HG03196 (cell line): Measurements from ENCODE around the gene INO80B.
A peak's percentile ranks its signal among the peaks of the same experiment; 100 is the strongest.
"Not testable (repeated sequence)": the region's sequence is repeated elsewhere in the genome, so short reads cannot be mapped to it uniquely, and the experiment has no call there.

Experiments
- ATAC-seq: cut with Tn5 transposase; IDR thresholded peaks from one replicate; pipeline ENCODE4 v1.9.1; 2021; ENCODE audit not compliant: unreplicated experiment

The INO80B gene

DNA sequence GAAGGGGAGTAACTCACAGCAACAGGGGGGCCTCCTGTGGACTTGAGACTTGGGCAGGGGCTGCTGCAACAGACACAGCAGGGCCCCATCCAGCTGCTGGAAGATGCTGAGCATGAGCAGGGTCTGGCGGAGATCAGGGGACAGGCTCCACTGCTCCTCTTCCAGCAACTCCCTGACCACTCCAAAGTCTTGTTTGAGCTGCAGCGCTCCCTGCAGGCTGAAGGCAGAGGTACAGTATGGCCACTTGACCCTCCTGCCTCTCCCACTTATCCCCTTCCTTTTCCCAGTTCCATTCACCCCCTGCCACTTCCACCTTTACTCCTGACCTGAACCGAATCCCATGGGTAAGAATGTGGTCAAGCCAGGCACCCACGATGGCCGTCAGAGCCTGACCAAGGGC lies 20.0 kb downstream of the INO80B start:
- ATAC-seq = no peak

DNA sequence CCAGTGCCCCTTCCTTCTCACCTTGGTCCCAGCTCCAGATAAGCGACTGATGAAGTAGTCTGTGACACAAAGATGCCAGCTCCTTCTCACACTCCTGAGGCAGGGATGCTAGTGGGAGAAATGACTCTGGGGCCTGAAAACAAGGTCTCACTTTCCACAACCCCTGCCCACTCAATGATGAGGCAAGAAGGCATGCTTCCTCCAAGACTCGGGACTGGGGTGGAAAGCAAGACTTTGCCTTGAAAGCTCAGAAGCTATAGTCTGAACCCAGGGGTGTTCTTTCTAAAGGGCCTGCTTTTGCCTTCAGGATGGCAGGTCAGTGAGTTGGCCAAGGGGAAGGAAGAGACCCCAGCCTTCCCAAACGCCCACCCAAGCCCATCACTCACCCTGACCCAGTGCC lies 26.5 kb downstream of the INO80B start:
- ATAC-seq = no peak

DNA sequence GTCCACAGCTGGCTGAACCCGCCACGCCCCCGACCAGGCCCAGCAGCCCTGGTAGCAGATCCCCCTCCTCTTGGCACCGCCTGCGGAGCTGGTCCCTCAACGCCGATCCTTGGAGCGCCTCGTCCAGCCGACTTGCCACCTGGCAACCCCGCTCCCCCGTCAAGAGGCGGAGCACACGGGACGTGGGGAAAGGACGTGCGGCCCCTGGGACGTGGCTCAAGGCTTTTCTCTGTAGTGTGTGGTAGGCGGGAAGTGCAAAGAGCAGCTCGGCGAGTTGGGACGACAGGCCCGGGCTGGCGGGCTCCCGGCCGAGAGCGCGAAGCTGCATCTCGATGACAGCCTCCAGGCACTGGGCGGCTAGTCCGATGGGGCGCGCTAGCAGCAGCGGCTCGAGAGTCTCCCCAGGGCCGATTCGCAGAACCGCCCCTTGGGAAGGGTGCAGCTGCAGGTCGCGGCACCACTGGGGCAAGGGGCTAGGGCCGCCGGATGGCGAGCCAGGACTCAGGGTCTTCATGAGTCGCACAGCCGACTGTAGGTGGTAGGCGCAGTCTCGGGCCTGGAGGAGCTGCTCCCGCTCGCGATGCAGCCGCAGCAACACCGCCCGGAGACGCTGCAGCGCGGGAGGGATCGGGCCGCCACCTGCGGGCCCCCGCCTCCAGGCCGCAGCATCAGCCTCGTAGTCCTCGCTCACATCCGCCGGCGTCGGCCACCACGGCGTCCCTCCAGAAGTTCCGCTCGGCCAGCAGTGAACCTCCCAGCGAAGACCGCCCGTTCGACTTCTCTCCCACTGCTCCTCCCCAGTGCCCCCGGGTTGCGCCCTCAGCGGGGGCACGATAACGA lies 27.3 kb downstream of the INO80B start:
- ATAC-seq = peak; percentile 27

DNA sequence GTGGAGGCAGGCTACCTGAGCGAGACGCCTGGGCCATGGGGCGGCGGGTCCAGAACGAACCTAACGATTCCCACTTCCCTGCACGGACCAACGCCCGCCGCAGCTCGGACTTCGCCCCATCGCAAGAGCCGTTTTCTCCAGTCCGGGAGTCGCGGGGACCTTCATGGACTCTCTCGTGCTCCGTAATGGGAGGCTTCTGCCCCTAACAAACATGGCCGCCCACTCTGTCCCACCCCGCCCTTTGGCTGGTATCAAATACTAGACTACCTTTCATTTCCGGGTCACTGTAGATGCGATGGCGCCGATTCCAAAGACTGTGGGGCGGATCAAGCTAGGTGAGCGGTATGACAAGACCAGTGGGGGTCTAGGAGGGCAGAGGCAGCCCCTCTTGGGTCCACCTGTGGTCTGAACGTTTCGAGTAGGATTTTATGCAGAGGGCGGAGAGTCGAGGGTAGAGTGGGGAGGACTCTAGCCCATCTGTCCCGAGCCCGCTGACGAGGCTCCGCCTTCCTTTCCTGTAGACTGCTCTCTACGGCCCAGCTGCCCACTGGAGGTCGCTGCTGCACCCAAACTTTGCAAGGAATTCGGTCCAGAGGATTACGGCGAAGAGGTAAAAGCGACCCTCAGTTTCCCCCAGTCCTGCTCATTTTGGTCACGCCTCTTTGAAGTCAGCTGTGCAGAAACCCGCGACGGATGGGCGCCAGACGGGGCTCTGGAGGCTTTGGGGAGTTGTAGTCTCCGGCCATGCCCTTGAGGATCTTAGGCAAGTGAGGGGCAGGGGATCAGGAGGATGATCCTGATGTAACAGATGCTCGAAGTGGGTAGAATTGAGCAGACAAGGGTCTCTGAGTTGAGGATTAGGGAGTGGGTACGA lies 28.2 kb downstream of the INO80B start, which contains the start of the genes CCDC142 and TTC31:
TSS of gene CCDC142 (minus strand) at position 198 of the 874 bp plus-strand sequence. CDS start at position 37, 161 bp downstream.
TSS of gene TTC31 (plus strand) at position 281 of the 874 bp plus-strand sequence. CDS start at position 296, 15 bp downstream.
- peak; percentile 89 for ATAC-seq

DNA sequence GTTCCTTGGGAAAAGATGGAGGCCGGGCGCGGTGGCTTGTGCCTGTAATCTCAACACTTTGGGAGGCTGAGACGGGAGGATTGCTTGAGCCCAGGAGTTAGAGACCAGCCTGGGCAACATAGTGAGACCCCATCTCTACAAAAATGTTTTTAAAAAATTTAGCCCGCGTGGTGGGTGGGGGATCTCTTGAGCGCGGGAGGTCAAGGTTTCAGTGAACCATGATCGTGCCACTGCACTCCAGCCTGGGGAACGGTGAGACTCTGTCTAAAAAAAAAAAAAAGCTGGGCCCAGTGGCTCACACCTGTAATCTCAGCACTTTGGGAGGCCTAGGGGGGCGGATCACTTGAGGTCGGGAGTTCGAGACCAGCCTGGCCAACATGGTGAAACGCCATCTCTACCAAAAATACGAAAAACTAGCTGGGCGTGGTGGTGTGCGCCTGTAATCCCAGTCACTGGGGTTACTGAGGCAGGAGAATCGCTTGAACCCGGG lies 28.8 kb downstream of the INO80B start:
- not testable (repeated sequence) for ATAC-seq

DNA sequence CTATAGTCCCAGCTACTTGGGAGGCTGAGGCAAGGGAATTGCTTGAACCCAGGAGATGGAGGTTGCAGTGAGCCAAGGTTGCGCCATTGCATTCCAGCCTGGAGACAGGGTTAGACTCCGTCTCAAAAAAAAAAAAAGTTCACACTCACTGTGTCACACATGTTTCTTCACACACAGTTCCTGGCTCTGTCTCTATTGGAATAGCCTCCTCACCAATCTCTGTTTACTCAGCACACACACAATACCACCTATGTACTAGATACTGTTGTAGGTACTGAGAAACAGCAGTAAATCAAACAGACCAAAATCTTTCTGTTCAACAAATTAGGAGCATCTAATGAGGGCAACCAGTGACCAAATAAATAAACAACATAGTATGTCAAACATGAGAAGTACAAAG lies 31.3 kb downstream of the INO80B start:
- ATAC-seq = no peak

GRCh38 chr2:74488643-74489481 lies 34.0 kb downstream of the INO80B start:
- no peak for ATAC-seq

- ATAC-seq = no peak
Measured at GRCh38 chr2:74489906-74490305, 35.0 kb downstream of the INO80B start.

- ATAC-seq = no peak
Measured at GRCh38 chr2:74491648-74492544, 37.0 kb downstream of the INO80B start.

DNA sequence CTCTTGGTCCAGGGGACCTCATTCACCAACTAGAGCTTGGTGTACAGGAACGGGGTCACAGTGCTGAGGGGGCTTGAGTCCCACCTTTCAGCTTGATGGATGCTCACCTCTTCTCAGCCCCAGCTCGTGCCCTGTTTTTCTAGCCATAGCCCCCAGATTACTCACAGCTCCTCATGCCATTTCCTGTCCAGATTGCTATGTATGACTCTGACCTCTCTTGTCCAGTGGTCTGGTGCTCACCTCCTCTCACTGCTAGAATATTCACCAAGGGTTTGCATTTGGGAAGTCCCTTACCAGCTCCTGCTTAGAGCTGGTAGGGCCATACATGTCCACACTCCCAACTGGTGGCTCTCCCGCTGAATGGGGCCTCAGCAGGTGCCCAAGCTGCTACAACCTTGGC lies 38.7 kb downstream of the INO80B start:
- ATAC-seq = no peak

- no peak for ATAC-seq
Measured at GRCh38 chr2:74495440-74495839, 40.6 kb downstream of the INO80B start.

DNA sequence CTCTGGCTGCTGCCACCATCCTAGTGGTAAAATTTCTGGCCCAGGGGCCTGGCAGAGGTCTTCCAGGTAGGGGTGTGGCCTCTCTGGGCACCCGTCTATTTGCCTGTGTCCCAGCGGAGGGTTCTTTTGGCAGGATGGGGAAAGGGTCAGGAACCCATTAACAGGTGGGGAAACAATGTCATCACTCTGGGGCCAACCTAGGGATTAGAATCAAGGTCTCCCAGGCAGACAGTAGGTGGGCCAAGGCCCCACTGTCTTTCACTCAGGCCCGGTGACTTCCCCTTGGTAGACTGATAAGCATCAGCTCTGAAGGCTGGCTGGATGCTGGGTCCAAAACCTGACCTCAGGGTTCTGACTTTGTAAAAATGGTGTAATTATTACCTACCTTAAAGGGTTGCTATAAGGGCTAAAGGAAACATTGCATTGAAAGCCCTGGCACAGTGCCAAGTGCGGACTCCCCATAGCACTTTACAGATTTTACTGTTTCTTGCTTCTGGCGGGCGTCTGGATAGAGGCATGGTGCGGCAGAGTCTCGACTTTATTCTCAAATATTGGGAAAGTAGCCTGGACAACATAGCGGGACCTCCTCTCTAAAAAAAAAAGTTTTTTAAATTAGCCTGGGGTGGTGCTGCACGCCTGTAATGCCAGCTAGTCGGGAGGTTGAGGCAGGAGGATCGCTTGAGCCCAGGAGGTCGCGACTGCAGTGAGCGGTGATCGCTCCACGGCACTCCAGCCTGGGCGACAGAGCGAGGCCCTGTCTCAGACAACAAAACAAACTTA lies 42.3 kb downstream of the INO80B start:
- no peak for ATAC-seq

- no peak for ATAC-seq
Measured at GRCh38 chr2:74497777-74498499, 43.1 kb downstream of the INO80B start.

DNA sequence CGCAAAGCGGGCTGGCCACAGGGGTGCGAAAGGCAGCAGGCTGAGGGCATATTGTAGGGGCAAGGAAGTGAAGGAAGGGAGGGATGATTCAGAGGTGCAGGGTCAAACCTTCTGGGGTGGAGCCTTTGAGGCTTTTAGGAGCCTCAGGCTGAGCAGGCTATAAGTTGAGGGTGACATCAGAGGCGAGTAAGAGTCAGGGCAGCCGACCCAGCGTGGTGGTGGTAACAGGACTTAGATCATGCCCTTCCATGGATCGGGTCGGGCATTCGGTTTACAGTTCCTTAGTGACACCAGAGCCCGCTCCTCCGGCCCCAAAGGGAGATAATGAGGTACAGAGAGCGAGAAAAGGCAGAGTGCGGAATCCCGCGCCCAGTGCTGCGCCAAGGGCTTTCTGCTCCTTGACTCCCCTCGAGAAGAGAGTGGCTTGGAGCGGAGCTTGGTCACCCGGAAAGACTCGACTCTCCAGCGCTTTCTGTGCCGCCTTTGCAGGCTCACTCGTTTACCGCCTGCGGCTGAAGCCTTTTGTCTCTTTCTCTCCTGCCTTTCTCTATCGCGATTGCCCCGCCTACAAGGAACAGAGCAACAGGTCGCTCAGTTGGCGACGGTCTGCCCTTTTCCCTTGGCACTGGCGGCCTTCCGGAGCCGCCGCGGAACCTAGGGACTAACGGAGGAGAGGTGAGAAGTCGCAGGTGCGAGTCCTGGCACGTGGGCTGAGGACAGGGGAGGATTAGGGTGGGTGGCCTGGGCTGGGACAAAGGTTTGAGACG lies 43.8 kb downstream of the INO80B start:
- no peak for ATAC-seq

GRCh38 chr2:74499267-74499939 lies 44.5 kb downstream of the INO80B start, which contains the start of gene LBX2:
Gene LBX2 (minus strand): TSS chr2:74499603. CDS start chr2:74499537, 66 bp downstream.
- no peak for ATAC-seq

DNA sequence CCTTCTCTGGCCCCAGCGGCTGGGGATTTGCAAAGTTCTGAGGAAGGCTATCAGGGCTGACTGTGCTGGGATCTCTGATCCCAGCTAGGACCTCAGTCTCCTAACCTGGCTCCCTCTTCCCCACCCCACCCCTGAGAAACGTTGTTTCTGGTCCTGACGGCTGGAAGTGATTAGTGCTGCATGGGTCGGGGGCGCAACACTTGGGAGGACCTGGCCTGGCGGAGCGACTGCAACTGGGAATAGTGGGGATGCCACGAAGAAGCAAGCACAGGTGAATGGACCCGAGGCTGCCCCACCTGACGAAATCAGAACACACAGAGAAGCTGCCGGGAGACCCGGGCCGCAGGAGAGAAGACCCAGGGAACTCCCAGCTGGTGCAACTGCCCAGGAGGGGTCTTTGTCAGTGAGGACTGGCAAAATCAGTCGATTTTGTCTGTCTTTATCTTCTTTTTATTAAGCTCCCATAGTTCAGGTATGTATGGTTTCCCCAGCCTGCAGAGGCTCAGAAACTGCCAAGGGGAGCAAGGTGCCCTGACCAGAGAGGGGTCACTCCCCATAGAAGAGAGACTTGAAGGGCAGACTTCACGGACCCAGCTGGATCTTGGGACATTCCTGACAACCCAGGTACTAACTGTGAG lies 45.2 kb downstream of the INO80B start:
- ATAC-seq = no peak
